GM21447 (cell line): ENCODE data around the gene B3GAT1.

ENCODE experiments used
- ATAC-seq: cut with Tn5 transposase; IDR thresholded peaks from one replicate; pipeline ENCODE4 v1.9.1; 2021; ENCODE audit not compliant: unreplicated experiment

Gene B3GAT1

DNA sequence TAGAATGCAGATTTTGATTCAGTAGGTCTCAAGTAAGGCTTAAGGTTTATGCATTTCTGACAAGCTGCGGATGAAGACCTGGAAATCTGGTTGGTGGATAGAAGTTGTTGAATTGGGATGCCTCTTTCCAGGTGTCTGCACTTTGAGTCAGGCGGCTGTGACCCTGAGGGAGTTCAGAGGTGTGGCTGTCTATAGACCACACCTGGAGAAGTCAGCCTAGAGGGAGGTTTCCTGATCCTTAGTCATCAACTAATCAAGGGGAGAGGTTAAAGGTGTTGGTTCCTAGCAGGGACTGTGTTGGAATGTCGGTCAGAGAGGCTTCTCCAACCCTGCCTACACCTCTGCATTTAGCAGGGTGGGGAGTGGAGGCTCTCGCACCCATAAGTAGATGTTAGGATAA, 72.3 kb downstream of the B3GAT1 start:
- ATAC-seq = no peak

- no peak for ATAC-seq
Observed at GRCh38 chr11:134338654-134339053, 73.4 kb downstream of the B3GAT1 start.

DNA sequence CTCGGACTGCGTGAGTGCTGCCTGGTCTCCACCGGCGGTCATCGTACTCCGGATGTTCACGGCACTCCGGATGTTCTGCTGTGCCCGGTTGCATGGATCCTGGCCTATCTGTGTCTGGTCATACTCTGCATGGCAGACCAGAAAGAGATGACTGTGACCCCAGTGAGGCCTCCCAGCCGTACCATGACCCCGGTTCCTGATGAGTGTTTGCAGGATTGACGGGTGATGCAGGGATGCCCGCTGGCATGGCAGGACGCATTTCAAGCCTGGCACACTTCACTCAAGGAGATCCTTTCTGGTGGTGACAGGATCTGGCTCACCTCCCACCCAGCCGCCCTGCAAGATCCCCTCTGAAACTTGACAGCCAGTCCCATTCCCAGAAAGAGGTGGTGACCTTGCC, 74.0 kb downstream of the B3GAT1 start:
- ATAC-seq = no peak

DNA sequence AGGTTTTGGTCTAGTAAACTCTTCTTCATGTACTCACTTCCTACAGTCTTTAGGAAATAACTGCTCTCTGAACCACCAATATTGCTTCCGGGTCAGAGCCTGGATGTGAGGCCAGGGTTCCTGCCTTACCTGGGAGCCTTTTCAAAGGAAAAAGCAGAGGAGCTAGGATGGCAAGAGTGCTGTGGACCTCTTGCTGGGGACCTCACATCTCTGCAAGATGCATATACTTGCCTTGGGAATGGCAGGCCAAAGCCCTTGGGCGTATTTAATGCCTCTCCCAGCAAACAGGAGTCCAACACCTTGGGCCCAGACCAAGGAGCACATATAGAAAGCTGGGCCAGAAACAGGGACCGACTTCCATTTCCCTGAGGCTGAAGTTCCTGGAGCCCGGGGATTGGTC, 75.0 kb downstream of the B3GAT1 start:
- ATAC-seq = no peak

- no peak for ATAC-seq
Observed at GRCh38 chr11:134334796-134335571, 77.1 kb downstream of the B3GAT1 start.

DNA sequence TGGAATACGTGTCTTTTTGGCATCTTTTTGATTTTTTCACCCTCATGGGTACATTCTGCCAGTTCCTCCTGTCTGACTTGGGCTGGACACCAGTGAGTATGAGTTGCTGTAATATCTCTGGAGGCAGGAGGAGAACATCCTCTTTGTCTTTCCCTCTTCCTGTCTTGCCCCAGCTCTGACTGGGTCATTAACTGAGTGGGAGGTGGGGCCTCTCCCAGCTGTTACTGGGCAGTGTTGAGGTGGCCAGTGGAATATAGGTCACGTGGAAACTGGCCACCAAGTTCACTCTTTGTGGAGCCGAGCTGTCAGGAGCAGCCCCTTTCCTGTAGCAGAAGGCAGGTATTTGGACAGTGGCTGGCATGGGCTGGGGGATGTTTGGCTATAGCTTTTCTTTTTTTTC, 78.1 kb downstream of the B3GAT1 start:
- no peak for ATAC-seq

DNA sequence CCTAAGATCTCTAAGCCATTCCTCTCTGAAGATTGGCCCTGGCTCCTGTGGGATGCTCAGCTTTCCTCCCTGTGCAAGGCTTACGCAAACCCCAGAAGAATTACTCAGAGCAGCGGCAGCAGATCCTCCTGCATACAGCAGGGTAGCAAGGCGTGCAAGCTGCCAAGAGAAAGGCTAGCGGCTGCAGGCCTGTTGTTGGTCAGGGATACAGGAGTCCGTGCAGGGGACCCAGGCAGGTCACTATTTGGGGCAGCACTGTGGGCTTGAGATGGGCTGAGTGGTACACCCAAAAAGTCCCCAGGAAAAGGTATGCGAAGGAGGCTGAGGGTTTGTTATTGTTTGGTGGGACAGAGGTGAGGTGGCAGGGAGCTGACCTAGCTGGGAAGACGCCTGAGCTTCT, 78.7 kb downstream of the B3GAT1 start:
- ATAC-seq = no peak

- no peak for ATAC-seq
Observed at GRCh38 chr11:134332782-134333181, 79.3 kb downstream of the B3GAT1 start.

DNA sequence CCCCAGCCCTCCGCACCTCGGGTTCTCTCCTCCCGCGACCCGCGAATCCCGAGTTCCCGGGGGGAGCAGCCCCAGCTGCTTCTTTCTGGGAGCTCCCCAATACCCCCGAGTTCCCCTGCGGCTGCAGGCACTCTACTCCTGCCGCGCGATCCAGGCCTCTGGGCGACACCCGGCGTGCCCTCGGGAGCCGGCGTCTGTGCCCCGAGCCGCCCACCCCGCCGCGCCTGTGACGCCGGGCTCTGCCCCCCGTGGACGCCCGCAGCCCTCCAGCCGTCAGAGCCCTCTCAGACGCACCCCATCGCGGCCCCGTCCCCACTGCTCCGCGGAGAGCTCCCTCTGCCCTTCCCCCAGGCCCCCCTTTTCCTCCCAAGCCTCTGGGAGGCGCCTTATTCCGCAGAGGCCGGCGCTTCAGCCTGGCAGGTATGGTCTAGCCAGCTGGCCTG, 79.8 kb downstream of the B3GAT1 start:
- peak; percentile 23 for ATAC-seq

- ATAC-seq = peak; percentile 76
Observed at GRCh38 chr11:134331354-134332188, 80.5 kb downstream of the B3GAT1 start, which contains the start of gene GLB1L2. TSS of gene GLB1L2 (plus strand) at chr11:134331988. CDS start at chr11:134332062, 74 bp downstream.

DNA sequence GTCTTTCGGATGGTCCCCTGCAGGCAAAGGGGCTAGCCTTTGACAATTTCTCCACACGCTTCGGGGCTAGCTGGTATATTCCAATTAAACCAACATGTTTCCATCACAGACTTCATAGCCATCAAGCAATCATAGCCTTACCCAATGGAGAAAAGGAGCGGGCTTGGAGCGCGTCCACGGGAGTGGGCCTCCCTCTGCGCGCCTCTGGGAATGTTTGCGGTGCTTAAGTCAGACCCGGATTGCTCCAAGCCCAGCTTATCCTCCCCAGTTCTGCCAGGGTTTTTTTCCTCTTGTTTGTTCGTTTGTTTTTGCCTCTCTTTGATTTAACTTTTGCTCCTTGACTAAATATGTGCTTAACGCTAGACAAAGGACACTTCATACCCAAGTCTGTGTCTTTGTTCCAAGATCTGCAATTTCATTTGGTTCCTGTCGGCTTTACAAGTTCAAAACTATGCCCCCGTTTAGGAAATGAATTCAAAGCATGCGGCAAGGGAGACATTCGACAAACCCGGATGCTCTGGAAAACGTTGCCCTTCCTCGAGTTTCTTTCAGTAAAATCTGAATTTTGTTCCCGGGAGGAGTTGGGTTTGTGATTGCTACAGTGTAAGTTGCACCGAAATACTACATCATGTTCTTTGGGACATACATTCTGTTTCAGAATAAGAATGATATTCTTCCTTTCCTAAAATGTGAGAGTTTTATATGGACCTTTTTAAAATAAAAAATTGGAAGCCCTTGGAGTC, 81.3 kb downstream of the B3GAT1 start:
- no peak for ATAC-seq
